Esophagus squamous epithelium (tissue), 5 donors: Measurements from ENCODE around the gene KCNH6. TPM values are rescaled to one million over a fixed set of nuclear protein-coding genes. Genes with fewer than 3 reads are reported as not detected.

Source experiments
- DNase-seq: peaks from one replicate; lab custom pipeline; 2025; lab: John Stamatoyannopoulos, UW
- H3K27ac ChIP-seq, 4 donors: fragments of 200-600 bp; sonication (generic); one replicate each; pipeline ENCODE4 v1.5.1; 2016 to 2019; ENCODE audit warnings: mild to moderate bottlenecking in 1 of 4
- H3K27me3 ChIP-seq, 4 donors: fragments of 200-600 bp; sonication (generic); 1 replicate in 3 of 4; 2 replicates in 1 of 4; pipeline versions ENCODE4 v1.5.1 to v1.6.0; 2017 to 2021; ENCODE audit warnings: antibody characterized with exemption in 1 of 4
- H3K36me3 ChIP-seq, 3 donors: fragments of 200-600 bp; sonication (generic); one replicate each; pipeline ENCODE4 v1.5.1; 2016 to 2019
- H3K4me1 ChIP-seq, 3 donors: fragments of 200-600 bp; sonication (generic); one replicate each; pipeline ENCODE4 v1.5.1; 2017 to 2019
- H3K4me3 ChIP-seq, 4 donors: fragments of 200-600 bp; sonication (generic); 1 replicate in 3 of 4; 2 replicates in 1 of 4; pipeline ENCODE4 v1.5.1; 2016 to 2019; ENCODE audit warnings: mild to moderate bottlenecking in 2 of 4, moderate library complexity in 1 of 4
- H3K9me3 ChIP-seq, 3 donors: fragments of 200-600 bp; sonication (generic); one replicate each; pipeline ENCODE4 v1.5.1; 2016 to 2019
- POLR2A ChIP-seq, 4 donors: fragments of 450-650 bp; IDR thresholded peaks; one replicate each; pipeline ENCODE4 v1.6.1; 2017; ENCODE audit warnings: antibody characterized with exemption in 4 of 4, mild to moderate bottlenecking in 4 of 4, moderate library complexity in 3 of 4
- WGBS, 2 donors: methylation state at CpG; one replicate each; pipeline ENCODE4 v1.1.5; 2018; 5-methylcytosine and 5-hydroxymethylcytosine counted together
- intact Hi-C: fragments of 100-400 bp; cut with DNase I; formaldehyde crosslinking; loops from one replicate; pipeline ENCODE4 v1.15.0; 2022
- small RNA-seq, 4 donors: library from RNA; depleted of rRNA; stranded (forward); fragments of <200 nt; gene quantifications; one replicate each; pipeline ENCODE3, GENCODE V24; 2016
- total RNA-seq, 4 donors: library from RNA; depleted of rRNA; stranded (reverse); fragments of >200 nt; gene quantifications; one replicate each; pipeline ENCODE4 v1.1.0, GENCODE V29; 2016
- TF ChIP-seq, protein P1 (sequence below), 6 experiments: fragments of 450-650 bp in 4 of 6; fragments of 200-600 bp in 2 of 6; sonication (generic) in 2 of 6; IDR thresholded peaks; one replicate each; pipeline ENCODE4 v1.5.1; 2016 to 2019; ENCODE audit warnings: antibody characterized with exemption in 6 of 6, mild to moderate bottlenecking in 4 of 6, moderate library complexity in 4 of 6
- donor health status: DM: yes; HTN: yes; CAD: no.

Gene KCNH6
- total RNA-seq, 4 donors from 2014 or later = not detected

DNA sequence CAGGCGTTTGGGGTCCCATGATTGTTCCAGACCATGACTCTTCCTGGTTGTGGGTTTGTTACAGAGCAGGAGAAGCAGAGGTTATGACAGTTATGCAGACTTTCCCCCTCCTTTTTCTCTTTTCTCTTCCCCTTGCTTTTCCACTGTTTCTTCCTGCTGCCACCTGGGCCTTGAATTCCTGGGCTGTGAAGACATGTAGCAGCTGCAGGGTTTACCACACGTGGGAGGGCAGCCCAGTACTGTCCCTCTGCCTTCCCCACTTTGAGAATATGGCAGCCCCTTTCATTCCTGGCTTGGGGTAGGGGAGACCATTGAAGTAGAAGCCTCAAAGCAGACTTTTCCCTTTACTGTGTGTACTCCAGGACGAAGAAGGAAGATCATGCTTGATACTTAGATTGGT, 69.6 kb downstream of the KCNH6 start:
- 64 to 97% methylated on average over 2 to 3 of the region's 3 CpGs for WGBS, 2 donors
- no peaks in the 10 kb centered on the region for H3K27me3 ChIP-seq
- H3K4me1 ChIP-seq = no peaks in the 10 kb centered on the region
- H3K36me3 ChIP-seq = peaks cover 6 to 79% (median 16%) of the 10 kb centered on the region in 3 donors
- no peak overlapping the region for H3K27ac ChIP-seq
- no peak overlapping the region for H3K4me3 ChIP-seq
- no peak for DNase-seq
- intact Hi-C loops = no loop called here
- no peaks in the 10 kb centered on the region for H3K9me3 ChIP-seq
- TF ChIP-seq POLR2A (IDR thresholded peaks at IDR 0.05) = no peak
- TF ChIP-seq, protein P1, sequence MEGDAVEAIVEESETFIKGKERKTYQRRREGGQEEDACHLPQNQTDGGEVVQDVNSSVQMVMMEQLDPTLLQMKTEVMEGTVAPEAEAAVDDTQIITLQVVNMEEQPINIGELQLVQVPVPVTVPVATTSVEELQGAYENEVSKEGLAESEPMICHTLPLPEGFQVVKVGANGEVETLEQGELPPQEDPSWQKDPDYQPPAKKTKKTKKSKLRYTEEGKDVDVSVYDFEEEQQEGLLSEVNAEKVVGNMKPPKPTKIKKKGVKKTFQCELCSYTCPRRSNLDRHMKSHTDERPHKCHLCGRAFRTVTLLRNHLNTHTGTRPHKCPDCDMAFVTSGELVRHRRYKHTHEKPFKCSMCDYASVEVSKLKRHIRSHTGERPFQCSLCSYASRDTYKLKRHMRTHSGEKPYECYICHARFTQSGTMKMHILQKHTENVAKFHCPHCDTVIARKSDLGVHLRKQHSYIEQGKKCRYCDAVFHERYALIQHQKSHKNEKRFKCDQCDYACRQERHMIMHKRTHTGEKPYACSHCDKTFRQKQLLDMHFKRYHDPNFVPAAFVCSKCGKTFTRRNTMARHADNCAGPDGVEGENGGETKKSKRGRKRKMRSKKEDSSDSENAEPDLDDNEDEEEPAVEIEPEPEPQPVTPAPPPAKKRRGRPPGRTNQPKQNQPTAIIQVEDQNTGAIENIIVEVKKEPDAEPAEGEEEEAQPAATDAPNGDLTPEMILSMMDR (IDR thresholded peaks at IDR 0.05) = no peak

DNA sequence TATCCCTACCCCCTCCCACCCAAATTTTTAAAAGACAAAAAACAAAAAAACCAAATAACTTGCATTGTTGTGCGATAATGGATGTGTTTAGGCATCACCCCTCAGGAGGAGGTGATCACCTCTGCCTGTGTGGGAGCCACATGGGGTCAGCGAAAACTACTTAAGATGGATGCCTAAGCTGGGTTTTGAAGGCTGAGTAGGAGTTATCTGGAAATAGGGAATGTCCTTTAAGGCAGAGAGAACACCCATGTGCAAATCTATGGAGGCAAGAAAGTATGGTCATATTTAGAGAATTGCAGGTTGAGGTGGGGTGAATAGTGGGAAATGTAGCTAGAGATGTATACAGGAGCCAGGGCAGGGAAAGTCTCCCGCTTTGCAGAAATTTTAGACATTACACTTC, 72.0 kb downstream of the KCNH6 start:
- H3K27me3 ChIP-seq = no peaks in the 10 kb centered on the region
- H3K27ac ChIP-seq = no peak overlapping the region
- TF ChIP-seq, protein P1 (IDR thresholded peaks at IDR 0.05) = no peak
- TF ChIP-seq POLR2A (IDR thresholded peaks at IDR 0.05) = no peak
- 89 to 97% methylated on average over 3 of the region's 3 CpGs for WGBS, 2 donors
- peaks cover 5 to 56% (median 6%) of the 10 kb centered on the region in 3 donors for H3K36me3 ChIP-seq
- H3K4me1 ChIP-seq = peaks cover 0 to 5% (median 2%) of the 10 kb centered on the region in 3 donors
- intact Hi-C loops = no loop called here
- no peaks in the 10 kb centered on the region for H3K9me3 ChIP-seq
- no peak for DNase-seq
- H3K4me3 ChIP-seq = no peak overlapping the region

Small RNA genes lying within 50 kb of the gene (small RNA-seq; reads per million reads assigned to genes)
- 0 reads per million in 4 donors for gene RNU6-288P

Other genes with a start within 250 kb of the KCNH6 start
- gene CYB561, start 77.1 kb upstream of the KCNH6 start, total RNA-seq = 10 to 100 TPM; 32.4 to 95.6 (median 42.4) TPM
- gene ACE, start 46.3 kb upstream of the KCNH6 start, total RNA-seq = 1 to 10 TPM; 3.1 to 5.8 (median 4.2) TPM
- gene DCAF7, start 27.1 kb downstream of the KCNH6 start, total RNA-seq = 10 to 100 TPM; 24.8 to 29.7 (median 25.9) TPM
- 10 to 100 TPM in 3 of 4 donors, 1 to 10 TPM in 1; 7.6 to 16.6 (median 12.7) TPM for gene TACO1, start 77.5 kb downstream of the KCNH6 start, total RNA-seq
- gene MAP3K3, start 99.1 kb downstream of the KCNH6 start, total RNA-seq = 10 to 100 TPM; 14.0 to 38.9 (median 18.4) TPM
- 1 to 10 TPM; 1.6 to 8.5 (median 4.7) TPM for gene LIMD2, start 176.8 kb downstream of the KCNH6 start, total RNA-seq
- 10 to 100 TPM in 3 of 4 donors, 1 to 10 TPM in 1; 9.2 to 25.4 (median 18.6) TPM for gene STRADA, start 218.4 kb downstream of the KCNH6 start, total RNA-seq